ENCODE results near the gene TFCP2L1. TPM values are rescaled to one million over a fixed set of nuclear protein-coding genes. Genes with fewer than 3 reads are reported as not detected.
A peak's percentile ranks its signal among the peaks of the same experiment; 100 is the strongest.
"Not testable (repeated sequence)": the region's sequence is repeated elsewhere in the genome, so short reads cannot be mapped to it uniquely, and the experiment has no call there.

The TFCP2L1 gene, protein sequence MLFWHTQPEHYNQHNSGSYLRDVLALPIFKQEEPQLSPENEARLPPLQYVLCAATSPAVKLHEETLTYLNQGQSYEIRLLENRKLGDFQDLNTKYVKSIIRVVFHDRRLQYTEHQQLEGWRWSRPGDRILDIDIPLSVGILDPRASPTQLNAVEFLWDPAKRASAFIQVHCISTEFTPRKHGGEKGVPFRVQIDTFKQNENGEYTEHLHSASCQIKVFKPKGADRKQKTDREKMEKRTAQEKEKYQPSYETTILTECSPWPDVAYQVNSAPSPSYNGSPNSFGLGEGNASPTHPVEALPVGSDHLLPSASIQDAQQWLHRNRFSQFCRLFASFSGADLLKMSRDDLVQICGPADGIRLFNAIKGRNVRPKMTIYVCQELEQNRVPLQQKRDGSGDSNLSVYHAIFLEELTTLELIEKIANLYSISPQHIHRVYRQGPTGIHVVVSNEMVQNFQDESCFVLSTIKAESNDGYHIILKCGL
- 3.0 and 4.6 TPM in 2 replicates for total RNA-seq (ENCODE audit: low replicate concordance)
- long read RNA-seq, partial matches to known transcripts, result 0 of 1 reads
- long read RNA-seq, other reads (novel, unspliced or antisense), result 1 of 1 reads

DNA sequence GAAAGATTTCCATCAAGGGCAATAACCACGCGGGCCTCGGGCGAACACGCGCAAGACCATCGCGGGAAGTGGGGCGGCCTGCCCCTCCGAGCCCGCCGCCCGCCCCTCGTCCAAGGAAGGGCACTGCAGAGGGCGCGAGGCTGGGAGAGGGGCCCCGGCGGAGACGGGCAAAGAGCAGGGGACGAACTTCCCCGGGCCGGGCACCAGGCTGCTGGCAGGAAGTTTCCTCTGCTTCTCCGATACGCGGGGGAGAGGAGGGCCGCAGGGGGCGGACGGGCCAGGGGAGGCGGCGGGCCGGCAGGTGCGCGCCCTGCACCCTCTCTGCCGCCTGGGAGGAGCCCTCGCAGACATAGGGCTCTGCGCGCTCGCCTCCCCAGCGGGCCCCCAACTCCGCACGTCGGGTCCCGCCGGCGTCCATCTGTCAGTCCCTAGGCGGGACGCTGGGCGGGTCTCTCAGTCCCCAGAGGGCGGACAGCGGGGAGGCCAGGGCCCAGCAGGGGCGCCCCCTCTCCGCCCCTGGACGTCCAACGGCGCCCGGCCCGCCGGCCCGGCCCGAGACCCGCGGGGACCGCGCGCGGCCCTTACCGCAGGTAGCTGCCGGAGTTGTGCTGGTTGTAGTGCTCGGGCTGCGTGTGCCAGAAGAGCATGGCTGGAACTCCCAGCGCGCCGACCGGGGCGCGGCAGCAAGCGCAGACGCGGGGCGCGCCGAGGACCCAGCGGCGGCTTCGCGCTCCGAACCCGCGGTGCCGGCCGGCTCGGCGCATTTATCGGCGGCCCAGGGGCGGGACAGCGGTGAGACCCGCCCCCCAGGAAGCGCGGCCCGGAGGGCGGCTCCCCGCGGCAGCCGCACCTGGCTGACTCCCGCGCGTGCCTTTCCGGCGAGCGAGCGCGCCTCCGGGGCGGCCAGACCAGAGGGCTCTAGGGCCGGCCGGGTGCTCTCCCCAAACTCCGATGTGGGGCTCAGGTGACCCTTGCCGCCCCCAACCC is at the start of gene TFCP2L1:
Gene TFCP2L1, minus strand, starts transcription at position 740 of the 987 bp plus-strand sequence. Its CDS starts 93 bp downstream, at position 647.
- TF ChIP-seq, protein P1, sequence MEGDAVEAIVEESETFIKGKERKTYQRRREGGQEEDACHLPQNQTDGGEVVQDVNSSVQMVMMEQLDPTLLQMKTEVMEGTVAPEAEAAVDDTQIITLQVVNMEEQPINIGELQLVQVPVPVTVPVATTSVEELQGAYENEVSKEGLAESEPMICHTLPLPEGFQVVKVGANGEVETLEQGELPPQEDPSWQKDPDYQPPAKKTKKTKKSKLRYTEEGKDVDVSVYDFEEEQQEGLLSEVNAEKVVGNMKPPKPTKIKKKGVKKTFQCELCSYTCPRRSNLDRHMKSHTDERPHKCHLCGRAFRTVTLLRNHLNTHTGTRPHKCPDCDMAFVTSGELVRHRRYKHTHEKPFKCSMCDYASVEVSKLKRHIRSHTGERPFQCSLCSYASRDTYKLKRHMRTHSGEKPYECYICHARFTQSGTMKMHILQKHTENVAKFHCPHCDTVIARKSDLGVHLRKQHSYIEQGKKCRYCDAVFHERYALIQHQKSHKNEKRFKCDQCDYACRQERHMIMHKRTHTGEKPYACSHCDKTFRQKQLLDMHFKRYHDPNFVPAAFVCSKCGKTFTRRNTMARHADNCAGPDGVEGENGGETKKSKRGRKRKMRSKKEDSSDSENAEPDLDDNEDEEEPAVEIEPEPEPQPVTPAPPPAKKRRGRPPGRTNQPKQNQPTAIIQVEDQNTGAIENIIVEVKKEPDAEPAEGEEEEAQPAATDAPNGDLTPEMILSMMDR (conservative IDR thresholded peaks at IDR 0.05), result no peak
- Mint-ChIP-seq H3K27ac (no peak within 1 kb of the TSS), H3K4me1 (ENCODE audit: unreplicated experiment) (peaks cover 9% of the 10 kb centered on the region), H3K4me3 (peak within 1 kb of the TSS; percentile 87), H3K9me3 (no peaks in the 10 kb centered on the region), H3K27me3 (peaks cover 60% of the 10 kb centered on the region), H3K36me3 (no peaks in the 10 kb centered on the region)
- DNase-seq (ENCODE audit: extremely low spot score, unreplicated experiment), result no peak

DNA sequence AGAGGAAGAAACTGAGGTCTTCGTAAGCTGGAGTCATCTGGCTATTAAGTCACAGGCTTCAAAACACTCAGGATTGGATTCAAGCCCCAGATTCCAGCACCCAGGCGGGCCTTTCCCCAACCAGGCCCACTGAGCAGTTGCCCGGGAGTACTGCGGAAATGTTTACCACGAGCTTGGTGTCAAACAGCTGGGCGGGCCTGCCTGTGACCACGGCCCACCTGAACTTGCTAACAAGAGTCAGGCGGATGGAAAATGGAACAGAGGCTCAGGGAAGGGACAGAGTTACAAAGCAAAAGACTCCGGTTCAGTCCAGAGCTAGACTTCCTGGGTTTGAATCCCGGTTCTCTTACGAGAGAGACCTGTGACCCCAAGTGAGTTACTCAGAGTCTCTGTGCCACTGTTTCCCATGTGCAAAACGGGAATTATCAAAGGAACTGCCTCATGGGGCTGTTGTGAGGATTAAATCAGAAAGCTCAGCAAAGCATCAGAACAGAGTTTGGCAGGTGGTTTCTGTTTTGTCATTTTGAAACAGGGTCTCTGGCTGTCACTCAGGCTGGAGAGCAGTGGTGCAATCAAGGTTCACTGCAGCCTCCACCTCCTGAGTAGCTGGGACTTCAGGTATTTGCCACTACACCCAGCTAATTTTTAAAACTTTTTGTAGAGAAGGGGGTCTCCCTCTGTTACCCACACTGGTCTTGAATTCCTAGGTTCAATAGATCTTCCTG is 49.0 kb upstream of the TFCP2L1 start:
- peaks cover 16% of the 10 kb centered on the region for H3K4me1 Mint-ChIP-seq (ENCODE audit: unreplicated experiment)
- TF ChIP-seq, protein P1 (conservative IDR thresholded peaks at IDR 0.05), result no peak
- H3K27ac Mint-ChIP-seq, result peak overlapping the region; percentile 51
- H3K4me3 Mint-ChIP-seq, result no peak overlapping the region
- peaks cover 4% of the 10 kb centered on the region for H3K27me3 Mint-ChIP-seq
- DNase-seq (ENCODE audit: extremely low spot score, unreplicated experiment), result no peak
- H3K9me3 Mint-ChIP-seq, result no peaks in the 10 kb centered on the region
- no peaks in the 10 kb centered on the region for H3K36me3 Mint-ChIP-seq

DNA sequence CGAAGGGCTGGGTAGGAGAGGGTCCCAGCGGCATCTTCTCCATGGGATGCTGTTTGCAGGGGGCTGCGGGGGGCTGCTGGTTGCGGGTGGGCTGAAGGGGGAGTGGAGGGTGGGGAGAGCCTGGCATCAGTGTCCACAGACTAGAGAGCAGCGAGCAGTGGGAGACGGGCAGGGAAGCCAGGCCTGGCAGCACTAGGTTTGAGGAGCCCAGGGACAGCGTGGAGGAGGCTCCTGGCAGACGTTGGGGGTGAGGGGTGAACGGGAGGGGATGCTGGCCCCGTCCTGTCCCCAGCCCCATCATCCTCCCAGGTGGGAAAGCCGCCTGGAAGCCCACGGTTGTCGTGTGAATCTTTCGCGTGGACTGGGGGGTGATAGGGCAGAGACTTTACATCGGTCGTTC is 48.2 kb upstream of the TFCP2L1 start:
- Mint-ChIP-seq H3K4me1 (ENCODE audit: unreplicated experiment) (peaks cover 16% of the 10 kb centered on the region), H3K36me3 (no peaks in the 10 kb centered on the region), H3K27ac (no peak overlapping the region), H3K4me3 (no peak overlapping the region), H3K9me3 (no peaks in the 10 kb centered on the region), H3K27me3 (peaks cover 4% of the 10 kb centered on the region)
- TF ChIP-seq, protein P1 (conservative IDR thresholded peaks at IDR 0.05), result no peak
- no peak for DNase-seq (ENCODE audit: extremely low spot score, unreplicated experiment)

DNA sequence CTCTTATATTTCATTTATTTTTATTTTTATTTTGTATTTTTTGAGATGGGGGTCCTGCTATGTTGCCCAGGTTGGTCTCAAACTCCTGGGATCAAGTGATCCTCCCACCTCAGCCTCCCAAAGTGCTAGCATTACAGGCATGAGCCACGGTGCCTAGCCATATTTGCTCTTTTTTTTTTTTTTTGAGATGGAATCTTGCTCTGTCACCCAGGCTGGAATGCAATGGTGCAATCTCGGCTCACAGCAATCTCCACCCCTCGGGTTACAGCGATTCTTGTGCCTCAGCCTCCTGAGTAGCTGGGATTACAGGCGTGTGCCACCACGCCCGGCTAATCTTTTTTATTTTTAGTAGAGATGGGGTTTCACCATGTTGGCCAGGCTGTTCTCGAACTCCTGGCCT is 46.3 kb upstream of the TFCP2L1 start:
- not testable (repeated sequence) for H3K4me1 Mint-ChIP-seq (ENCODE audit: unreplicated experiment); H3K4me3 Mint-ChIP-seq; H3K36me3 Mint-ChIP-seq; DNase-seq (ENCODE audit: extremely low spot score, unreplicated experiment); H3K27me3 Mint-ChIP-seq; H3K9me3 Mint-ChIP-seq; H3K27ac Mint-ChIP-seq

DNA sequence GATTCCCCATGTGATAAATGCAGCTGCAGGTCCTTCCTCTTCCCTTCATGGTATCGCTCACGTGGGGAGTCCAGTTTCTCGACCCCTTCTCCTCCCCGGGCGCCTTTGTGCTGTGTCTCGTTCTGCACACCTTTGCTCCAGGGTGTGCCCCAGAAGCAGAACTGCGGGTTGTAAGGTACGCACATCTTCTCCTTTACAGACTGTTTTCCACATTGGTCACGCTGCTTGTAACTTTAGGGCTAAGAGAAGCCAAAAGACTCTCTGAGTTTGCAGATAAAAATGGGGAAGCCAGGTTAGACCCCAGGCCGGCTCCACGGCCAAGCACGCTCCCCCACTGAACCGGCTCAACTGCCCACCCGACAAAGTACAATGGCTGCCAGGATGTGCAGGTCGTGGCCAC is 45.9 kb upstream of the TFCP2L1 start:
- DNase-seq (ENCODE audit: extremely low spot score, unreplicated experiment), result no peak
- Mint-ChIP-seq H3K36me3 (no peaks in the 10 kb centered on the region), H3K9me3 (no peaks in the 10 kb centered on the region), H3K4me1 (ENCODE audit: unreplicated experiment) (peaks cover 9% of the 10 kb centered on the region), H3K4me3 (no peak overlapping the region), H3K27me3 (peaks cover 4% of the 10 kb centered on the region), H3K27ac (no peak overlapping the region)
- TF ChIP-seq, protein P1 (conservative IDR thresholded peaks at IDR 0.05), result no peak
